Testis (tissue), 3 donors: ENCODE results near the gene NEURL1B. TPM values are rescaled to one million over a fixed set of nuclear protein-coding genes. Genes with fewer than 3 reads are reported as not detected.

ENCODE experiments used
- DNase-seq: peaks from one replicate; pipeline ENCODE4 v3.0.0-alpha.2; 2019
- H3K27ac ChIP-seq, 2 donors: fragments of 200-600 bp; sonication (generic); one replicate each; pipeline ENCODE4 v1.5.1; 2019
- H3K27me3 ChIP-seq: fragments of 200-600 bp; sonication (generic); one replicate; pipeline ENCODE4 v1.5.1; 2019
- H3K36me3 ChIP-seq: fragments of 200-600 bp; sonication (generic); one replicate; pipeline ENCODE4 v1.5.1; 2017; ENCODE audit warnings: low read depth; ENCODE audit errors: missing control alignments
- H3K4me1 ChIP-seq: fragments of 200-600 bp; sonication (generic); one replicate; pipeline ENCODE4 v1.5.1; 2019
- H3K4me3 ChIP-seq, 2 donors: fragments of 200-600 bp; sonication (generic); one replicate each; pipeline ENCODE4 v1.5.1; 2017 to 2019
- H3K9me3 ChIP-seq: fragments of 200-600 bp; sonication (generic); one replicate; pipeline ENCODE4 v1.5.1; 2017
- CTCF ChIP-seq, 3 experiments: fragments of 450-650 bp in 2 of 3; fragments of 200-600 bp in 1 of 3; sonication (generic) in 1 of 3; IDR thresholded peaks; one replicate each; pipeline ENCODE4 v1.5.1; 2016 to 2019; ENCODE audit warnings: antibody characterized with exemption in 3 of 3, mild to moderate bottlenecking in 2 of 3, moderate library complexity in 1 of 3
- POLR2A ChIP-seq: fragments of 450-650 bp; IDR thresholded peaks from one replicate; pipeline ENCODE4 v1.6.1; 2017; ENCODE audit warnings: antibody characterized with exemption, mild to moderate bottlenecking, moderate library complexity
- WGBS, 2 donors: methylation state at CpG; one replicate each; pipeline ENCODE4 v1.1.5; 2018; 5-methylcytosine and 5-hydroxymethylcytosine counted together
- intact Hi-C: fragments of 100-400 bp; cut with DNase I; formaldehyde crosslinking; loops from one replicate; pipeline ENCODE4 v1.15.1; 2023; ENCODE audit warnings: low total_unique reads
- polyA plus RNA-seq: library from polyadenylated mRNA; stranded (reverse); fragments of 350-450 nt; fragmentation: Illumina TruSeq; extraction: RNeasy Lipid Tissue Mini Kit (QIAGEN cat#74804); gene quantifications from one replicate; pipeline ENCODE4 v1.2.3, GENCODE V29; 2014; ENCODE audit warnings: low read depth, low replicate concordance; ENCODE audit not compliant: insufficient read depth
- total RNA-seq, 2 donors: library from RNA; depleted of rRNA; stranded (reverse); fragments of >200 nt; gene quantifications; one replicate each; pipeline ENCODE4 v1.2.3, GENCODE V29; 2016

Gene NEURL1B
- total and polyA plus RNA-seq, 3 donors from 2014 or later: 15.8 to 18.1 (median 17.1) TPM

GRCh38 chr5:172624083-172624995 lies 16.7 kb upstream of the NEURL1B start:
- TF ChIP-seq CTCF (IDR thresholded peaks at IDR 0.05): no peak
- TF ChIP-seq POLR2A: no peak
- intact Hi-C loops: no loop called here
- H3K4me1 ChIP-seq: no peaks in the 10 kb centered on the region
- H3K4me3 ChIP-seq: no peak overlapping the region
- WGBS, 2 donors: 81 to 83% methylated on average over 14 to 17 of the region's 17 CpGs
- no peak overlapping the region for H3K27ac ChIP-seq
- H3K27me3 ChIP-seq: no peaks in the 10 kb centered on the region
- H3K9me3 ChIP-seq: no peaks in the 10 kb centered on the region
- no peaks in the 10 kb centered on the region for H3K36me3 ChIP-seq
- DNase-seq: no peak

- TF ChIP-seq POLR2A (no peak), CTCF (IDR thresholded peaks at IDR 0.05) (no peak)
- Histone ChIP-seq H3K4me3 (no peak overlapping the region), H3K4me1 (no peaks in the 10 kb centered on the region), H3K36me3 (no peaks in the 10 kb centered on the region), H3K27me3 (no peaks in the 10 kb centered on the region), H3K27ac (no peak overlapping the region), H3K9me3 (no peaks in the 10 kb centered on the region)
- intact Hi-C loops: no loop called here
- WGBS, 2 donors: 77 to 78% methylated on average over 10 of the region's 10 CpGs
- no peak for DNase-seq
These were observed 15.8 kb upstream of the NEURL1B start for GRCh38 chr5:172624996-172625964.

- no peak overlapping the region for H3K4me3 ChIP-seq
- no peaks in the 10 kb centered on the region for H3K36me3 ChIP-seq
- no peaks in the 10 kb centered on the region for H3K9me3 ChIP-seq
- no peak overlapping the region for H3K27ac ChIP-seq
- DNase-seq: no peak
- TF ChIP-seq POLR2A: no peak
- no peak for TF ChIP-seq CTCF (IDR thresholded peaks at IDR 0.05)
- WGBS, 2 donors: 92 to 98% methylated on average over 8 of the region's 8 CpGs
- intact Hi-C loops: no loop called here
- no peaks in the 10 kb centered on the region for H3K27me3 ChIP-seq
- H3K4me1 ChIP-seq: peaks cover 4% of the 10 kb centered on the region
These were observed 15.0 kb upstream of the NEURL1B start for GRCh38 chr5:172626031-172626581.

- Histone ChIP-seq H3K36me3 (no peaks in the 10 kb centered on the region), H3K4me1 (peaks cover 7% of the 10 kb centered on the region), H3K27me3 (no peaks in the 10 kb centered on the region), H3K4me3 (no peak overlapping the region), H3K9me3 (no peaks in the 10 kb centered on the region), H3K27ac (no peak overlapping the region)
- WGBS, 2 donors: 78 to 91% methylated on average over 5 of the region's 5 CpGs
- TF ChIP-seq POLR2A: no peak
- no peak for TF ChIP-seq CTCF (IDR thresholded peaks at IDR 0.05)
- DNase-seq: no peak
- intact Hi-C loops: no loop called here
These were observed 11.0 kb upstream of the NEURL1B start for GRCh38 chr5:172630082-172630481.
